Activated B cell treated with CpG ODN at 0.5 μM for 24 hours (primary cell): ENCODE measurements around the gene PRKCH. TPM values are rescaled to one million over a fixed set of nuclear protein-coding genes. Genes with fewer than 3 reads are reported as not detected.

Experiments
- ATAC-seq: fragments of 200-7000 bp; cut with Tn5 transposase; one replicate; pipeline ENCODE4 v1.10.0; 2021; ENCODE audit warnings: low read depth, mild to moderate bottlenecking, moderate library complexity
- CTCF ChIA-PET: fragments of 350-600 bp; sonication (Branson Sonifier 250); formaldehyde crosslinking; loops from one replicate; lab custom pipeline; 2021; ENCODE audit warnings: antibody characterized with exemption; lab: Charles Lee
- POLR2A ChIA-PET: fragments of 350-600 bp; sonication (Branson Sonifier 250); formaldehyde crosslinking; loops from one replicate; lab custom pipeline; 2021; ENCODE audit warnings: antibody characterized with exemption; lab: Charles Lee
- DNase-seq: peaks from one replicate; pipeline ENCODE4 v3.0.0; 2022
- H3K27ac Mint-ChIP-seq: one replicate; pipeline ENCODE4 v1.8.0; 2020; ENCODE audit warnings: mixed read lengths
- H3K27me3 Mint-ChIP-seq: one replicate; pipeline ENCODE4 v1.8.0; 2021; ENCODE audit warnings: mixed read lengths
- H3K36me3 Mint-ChIP-seq: one replicate; pipeline ENCODE4 v1.8.0; 2021; ENCODE audit warnings: low read depth, mixed read lengths
- H3K4me1 Mint-ChIP-seq: one replicate; pipeline ENCODE4 v1.8.0; 2021; ENCODE audit warnings: mixed read lengths
- H3K4me3 Mint-ChIP-seq: one replicate; pipeline ENCODE4 v1.8.0; 2020; ENCODE audit warnings: mild to moderate bottlenecking, mixed read lengths
- H3K9me3 Mint-ChIP-seq: one replicate; pipeline ENCODE4 v1.8.0; 2020; ENCODE audit warnings: mixed read lengths
- CTCF ChIP-seq: fragments of 200-600 bp; IDR thresholded peaks from one replicate; pipeline ENCODE4 v1.8.0; 2022; ENCODE audit warnings: antibody characterized with exemption, mild to moderate bottlenecking
- intact Hi-C: fragments of 100-400 bp; cut with micrococcal nuclease; formaldehyde crosslinking; loops from one replicate; pipeline ENCODE4 v1.15.1; 2024
- total RNA-seq: library from RNA; stranded (reverse); gene quantifications from 2 replicates; pipeline ENCODE4 v1.2.3, GENCODE V29; 2022

The PRKCH gene
- total RNA-seq, 1 donor from 2014 or later: 4.6 TPM

- DNase-seq (no peak), ATAC-seq (no peak)
- POLR2A ChIA-PET: no interaction called here
- CTCF ChIA-PET: no interaction called here
- Mint-ChIP-seq H3K9me3 (no peaks in the 10 kb centered on the region), H3K27ac (no peak overlapping the region), H3K4me1 (peaks cover 8% of the 10 kb centered on the region), H3K36me3 (no peaks in the 10 kb centered on the region), H3K27me3 (peaks cover 3% of the 10 kb centered on the region), H3K4me3 (no peak overlapping the region)
- TF ChIP-seq CTCF: no peak
- intact Hi-C loops: no loop called here
These were observed 17.1 kb downstream of the PRKCH start for GRCh38 chr14:61338457-61338856.

- DNase-seq (no peak), ATAC-seq (no peak)
- Mint-ChIP-seq H3K36me3 (no peaks in the 10 kb centered on the region), H3K4me3 (no peak overlapping the region), H3K4me1 (peaks cover 21% of the 10 kb centered on the region), H3K27me3 (peaks cover 3% of the 10 kb centered on the region), H3K9me3 (no peaks in the 10 kb centered on the region), H3K27ac (no peak overlapping the region)
- intact Hi-C loops: no loop called here
- ChIA-PET CTCF (no interaction called here), POLR2A (no interaction called here)
- TF ChIP-seq CTCF: no peak
These were observed 20.2 kb downstream of the PRKCH start for GRCh38 chr14:61341275-61342206.

GRCh38 chr14:61342486-61342885 lies 21.1 kb downstream of the PRKCH start:
- H3K4me1 Mint-ChIP-seq: peaks cover 21% of the 10 kb centered on the region
- H3K27me3 Mint-ChIP-seq: peaks cover 3% of the 10 kb centered on the region
- TF ChIP-seq CTCF: no peak
- peak; percentile 10 for ATAC-seq
- intact Hi-C loops: no loop called here
- ChIA-PET POLR2A (no interaction called here), CTCF (no interaction called here)
- no peaks in the 10 kb centered on the region for H3K36me3 Mint-ChIP-seq
- H3K27ac Mint-ChIP-seq: no peak overlapping the region
- H3K4me3 Mint-ChIP-seq: no peak overlapping the region
- H3K9me3 Mint-ChIP-seq: no peaks in the 10 kb centered on the region
- no peak for DNase-seq

- intact Hi-C loops: no loop called here
- Mint-ChIP-seq H3K4me1 (peaks cover 25% of the 10 kb centered on the region), H3K4me3 (no peak overlapping the region), H3K36me3 (no peaks in the 10 kb centered on the region), H3K9me3 (no peaks in the 10 kb centered on the region), H3K27me3 (peaks cover 3% of the 10 kb centered on the region), H3K27ac (no peak overlapping the region)
- no peak for TF ChIP-seq CTCF
- ChIA-PET POLR2A (no interaction called here), CTCF (no interaction called here)
- ATAC-seq (no peak), DNase-seq (no peak)
These were observed 21.6 kb downstream of the PRKCH start for GRCh38 chr14:61342932-61343331.

- ChIA-PET CTCF (no interaction called here), POLR2A (no interaction called here)
- H3K4me1 Mint-ChIP-seq: peaks cover 27% of the 10 kb centered on the region
- ATAC-seq (no peak), DNase-seq (no peak)
- no peak for TF ChIP-seq CTCF
- intact Hi-C loops: no loop called here
- H3K9me3 Mint-ChIP-seq: no peaks in the 10 kb centered on the region
- no peak overlapping the region for H3K27ac Mint-ChIP-seq
- peaks cover 3% of the 10 kb centered on the region for H3K27me3 Mint-ChIP-seq
- no peaks in the 10 kb centered on the region for H3K36me3 Mint-ChIP-seq
- H3K4me3 Mint-ChIP-seq: no peak overlapping the region
These were observed 22.1 kb downstream of the PRKCH start for GRCh38 chr14:61343471-61343870.
